NAMALWA (cell line): ENCODE measurements around the gene SRSF10.
A peak's percentile ranks its signal among the peaks of the same experiment; 100 is the strongest.
"Not testable (repeated sequence)": the region's sequence is repeated elsewhere in the genome, so short reads cannot be mapped to it uniquely, and the experiment has no call there.

Source experiments
- DNase-seq: peaks from one replicate; pipeline ENCODE4 v3.0.0-alpha.2; 2015; ENCODE audit warnings: low spot score

Gene SRSF10

GRCh38 chr1:23979881-23980727, at the start of gene SRSF10:
SRSF10 (minus strand) TSS chr1:23980327; CDS start chr1:23980255, 72 bp downstream.
- peak; percentile 100 for DNase-seq

GRCh38 chr1:24027838-24028468, 47.8 kb upstream of the SRSF10 start:
- peak; percentile 64 for DNase-seq

GRCh38 chr1:24022581-24023361, 42.6 kb upstream of the SRSF10 start:
- no peak for DNase-seq

- DNase-seq: no peak
Observed at GRCh38 chr1:24021403-24022266, 41.5 kb upstream of the SRSF10 start.

GRCh38 chr1:24020470-24020869, 40.3 kb upstream of the SRSF10 start:
- DNase-seq: no peak

GRCh38 chr1:24020025-24020424, 39.9 kb upstream of the SRSF10 start:
- no peak for DNase-seq

GRCh38 chr1:24018611-24019580, 38.8 kb upstream of the SRSF10 start:
- DNase-seq: no peak

GRCh38 chr1:24015221-24016210, 35.4 kb upstream of the SRSF10 start:
- DNase-seq: no peak

- not testable (repeated sequence) for DNase-seq
Observed at GRCh38 chr1:24012878-24013277, 32.8 kb upstream of the SRSF10 start.

- DNase-seq: no peak
Observed at GRCh38 chr1:24010650-24011049, 30.5 kb upstream of the SRSF10 start.

- no peak for DNase-seq
Observed at GRCh38 chr1:24009406-24009805, 29.3 kb upstream of the SRSF10 start.

GRCh38 chr1:24008574-24009184, 28.6 kb upstream of the SRSF10 start:
- not testable (repeated sequence) for DNase-seq

GRCh38 chr1:24007079-24007478, 27.0 kb upstream of the SRSF10 start:
- DNase-seq: no peak

- DNase-seq: no peak
Observed at GRCh38 chr1:24005163-24005562, 25.0 kb upstream of the SRSF10 start.

- no peak for DNase-seq
Observed at GRCh38 chr1:24004132-24004531, 24.0 kb upstream of the SRSF10 start.

- DNase-seq: peak; percentile 51
Observed at GRCh38 chr1:24003331-24003972, 23.3 kb upstream of the SRSF10 start.

- no peak for DNase-seq
Observed at GRCh38 chr1:24002695-24003094, 22.6 kb upstream of the SRSF10 start.

- DNase-seq: no peak
Observed at GRCh38 chr1:23999156-23999671, 19.1 kb upstream of the SRSF10 start.
